OCI-LY3 (cell line): ENCODE measurements around the gene MCC.

ENCODE experiments used
- CTCF ChIP-seq: fragments of 200-600, 300-600 bp; sonication (generic); IDR thresholded peaks from 2 replicates; pipeline ENCODE4 v1.5.1; 2014; ENCODE audit warnings: antibody characterized with exemption, low read length, low read depth
- EZH2phosphoT487 ChIP-seq: fragments of 200-600 bp; shearing (Covaris generic); IDR thresholded peaks from 2 replicates; pipeline ENCODE4 v1.6.1; 2018; ENCODE audit warnings: antibody characterized with exemption, mixed run types, low read depth

DNA sequence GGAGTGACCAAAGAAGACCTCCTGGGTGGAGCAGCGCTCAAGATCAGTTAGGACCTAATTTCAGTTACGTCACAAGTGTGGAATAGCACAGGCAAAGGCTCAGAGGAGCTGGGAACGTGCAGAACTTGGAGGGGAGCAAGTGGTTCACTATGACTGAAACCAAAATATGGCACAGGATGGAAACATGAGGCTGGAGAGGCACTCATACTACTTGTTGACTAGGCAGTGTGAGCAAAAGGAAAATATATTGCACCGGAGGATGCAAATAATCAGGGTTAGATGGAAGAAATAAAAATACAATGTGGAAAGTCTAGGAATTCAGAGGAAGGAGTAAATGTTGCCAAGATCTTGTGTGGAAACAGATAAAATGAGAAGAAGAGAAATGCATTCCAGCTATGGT is 363.3 kb downstream of the MCC start:
- no peak for TF ChIP-seq CTCF
- TF ChIP-seq EZH2phosphoT487 = no peak
